IMR-90 (cell line): Measurements from ENCODE around the gene ZNF503. TPM values are rescaled to one million over a fixed set of nuclear protein-coding genes. Genes with fewer than 3 reads are reported as not detected.

ENCODE experiments used
- ATAC-seq: fragments of 200-7000 bp; cut with Tn5 transposase; 2 replicates; pipeline ENCODE4 v1.9.1; 2020; ENCODE audit warnings: low read depth, mild to moderate bottlenecking, moderate library complexity
- BruUV-seq: library from RNA; stranded (reverse); fragments of 400-500 nt; replicated peaks from 2 replicates; lab custom pipeline; 2021; lab: Mats Ljungman, UMichigan
- CTCF ChIA-PET: fragments of 300-600 bp; formaldehyde crosslinking; extraction: SDS; loops from one replicate; lab custom pipeline; 2021; ENCODE audit warnings: antibody characterized with exemption; lab: Yijun Ruan, JAX
- POLR2A ChIA-PET: fragments of 300-600 bp; sonication (Branson Sonifier 250); formaldehyde crosslinking; loops from one replicate; lab custom pipeline; 2022; ENCODE audit warnings: antibody characterized with exemption; ENCODE audit not compliant: unreplicated experiment; lab: Charles Lee
- DNase-seq: peaks from one replicate; pipeline ENCODE4 v3.0.0; 2013
- H2AFZ ChIP-seq: replicated peaks from 2 replicates; pipeline ENCODE3; 2013; ENCODE audit warnings: low read length, mild to moderate bottlenecking; ENCODE audit not compliant: poor library complexity
- H2AK5ac ChIP-seq: 2 replicates; pipeline ENCODE4 v1.6.1; 2013; ENCODE audit warnings: low read depth, low read length, inconsistent platforms
- H2AK9ac ChIP-seq: replicated peaks from 2 replicates; pipeline ENCODE3; 2013; ENCODE audit warnings: mild to moderate bottlenecking, low read depth, low read length, moderate library complexity; ENCODE audit not compliant: poor library complexity
- H2BK120ac ChIP-seq: 2 replicates; pipeline ENCODE4 v1.6.1; 2013; ENCODE audit warnings: low read depth, low read length, inconsistent platforms
- H2BK15ac ChIP-seq: 3 replicates; pipeline ENCODE4 v1.6.1; 2013; ENCODE audit warnings: low read depth, low read length, inconsistent platforms
- H2BK20ac ChIP-seq: 2 replicates; pipeline ENCODE4 v1.6.1; 2013; ENCODE audit warnings: low read depth, mild to moderate bottlenecking, inconsistent platforms, low read length, moderate library complexity
- H2BK5ac ChIP-seq: 2 replicates; pipeline ENCODE4 v1.6.1; 2013; ENCODE audit warnings: mild to moderate bottlenecking, low read depth, low read length, inconsistent platforms; ENCODE audit not compliant: poor library complexity, severe bottlenecking
- H3K14ac ChIP-seq: replicated peaks from 2 replicates; pipeline ENCODE4 v1.6.1; 2013; ENCODE audit warnings: low read depth, low read length, inconsistent platforms
- H3K18ac ChIP-seq: 2 replicates; pipeline ENCODE4 v1.6.1; 2013; ENCODE audit warnings: low read depth, low read length, control low read depth
- H3K23ac ChIP-seq: 2 replicates; pipeline ENCODE4 v1.6.1; 2013; ENCODE audit warnings: low read depth, low read length, inconsistent platforms
- H3K27ac ChIP-seq: 2 replicates; pipeline ENCODE4 v1.5.1; 2013; ENCODE audit warnings: mild to moderate bottlenecking, control low read depth, low read length; ENCODE audit not compliant: insufficient read depth
- H3K27me3 ChIP-seq: 2 replicates; pipeline ENCODE4 v1.6.1; 2013; ENCODE audit warnings: low read length; ENCODE audit not compliant: control insufficient read depth, insufficient read depth
- H3K36me3 ChIP-seq: 2 replicates; pipeline ENCODE4 v1.6.1; 2013; ENCODE audit warnings: low read length, mixed read lengths; ENCODE audit not compliant: control insufficient read depth, insufficient read depth
- H3K4ac ChIP-seq: 2 replicates; pipeline ENCODE4 v1.6.1; 2013; ENCODE audit warnings: low read depth, low read length, inconsistent platforms
- H3K4me1 ChIP-seq: 2 replicates; pipeline ENCODE4 v1.6.1; 2013; ENCODE audit warnings: low read length, mixed read lengths; ENCODE audit not compliant: control insufficient read depth, insufficient read depth
- H3K4me2 ChIP-seq: 2 replicates; pipeline ENCODE4 v1.6.1; 2013; ENCODE audit warnings: low read depth, mild to moderate bottlenecking, control low read depth, low read length, moderate library complexity
- H3K4me3 ChIP-seq: 2 replicates; pipeline ENCODE4 v1.5.1; 2013; ENCODE audit warnings: low read depth, mild to moderate bottlenecking, control low read depth, low read length, moderate library complexity; ENCODE audit not compliant: insufficient read depth
- H3K56ac ChIP-seq: 2 replicates; pipeline ENCODE4 v1.6.1; 2013; ENCODE audit warnings: low read length, inconsistent platforms; ENCODE audit not compliant: insufficient read depth; ENCODE audit errors: extremely low read depth
- H3K79me1 ChIP-seq, 2 experiments: 2 replicates each; pipeline ENCODE4 v1.6.1; 2013; ENCODE audit warnings: low read length in 2 of 2, inconsistent platforms in 1 of 2, low read depth in 1 of 2
- H3K9ac ChIP-seq: 2 replicates; pipeline ENCODE4 v1.6.1; 2013; ENCODE audit warnings: low read depth, low read length, control low read depth
- H3K9me1 ChIP-seq: 2 replicates; pipeline ENCODE4 v1.6.1; 2013; ENCODE audit warnings: low read length, inconsistent platforms; ENCODE audit not compliant: insufficient read depth
- H3K9me3 ChIP-seq: 2 replicates; pipeline ENCODE4 v1.6.1; 2013; ENCODE audit warnings: low read length; ENCODE audit not compliant: control insufficient read depth, insufficient read depth
- H4K20me1 ChIP-seq: 2 replicates; pipeline ENCODE4 v1.6.1; 2013; ENCODE audit warnings: low read length, inconsistent platforms; ENCODE audit not compliant: insufficient read depth
- H4K5ac ChIP-seq: 2 replicates; pipeline ENCODE4 v1.6.1; 2013; ENCODE audit warnings: mild to moderate bottlenecking, low read depth, low read length, control low read depth
- H4K8ac ChIP-seq, 2 experiments: 2 replicates each; pipeline ENCODE4 v1.6.1; 2013; ENCODE audit warnings: low read depth in 2 of 2, low read length in 2 of 2, control low read depth in 1 of 2, inconsistent platforms in 1 of 2
- H4K91ac ChIP-seq: 2 replicates; pipeline ENCODE4 v1.6.1; 2013; ENCODE audit warnings: low read depth, low read length, inconsistent platforms; ENCODE audit not compliant: insufficient read depth
- BHLHE40 ChIP-seq: fragments of 150-350 bp; IDR thresholded peaks from 2 replicates; pipeline ENCODE4 v1.6.1; 2016; ENCODE audit warnings: mild to moderate bottlenecking, low read depth, low read length
- CEBPB ChIP-seq: IDR thresholded peaks from 2 replicates; pipeline ENCODE4 v1.6.1; 2012; ENCODE audit warnings: low read depth, low read length, improper control_type of control experiment
- WGBS, 2 experiments: methylation state at CpG; one replicate each; pipeline versions ENCODE4 v1.1.5 to v1.1.7; 2013; ENCODE audit warnings: missing lambda C conversion rate in 2 of 2; ENCODE audit not compliant: insufficient read length in 1 of 2; ENCODE audit errors: extremely low coverage in 2 of 2; 5-methylcytosine and 5-hydroxymethylcytosine counted together
- dilution Hi-C: fragments of 300-500 bp; cut with HindIII; formaldehyde crosslinking; loops from one replicate; pipeline ENCODE4 v1.14.3; 2018; ENCODE audit warnings: low sequenced_read_pairs; ENCODE audit not compliant: unreplicated experiment
- in situ Hi-C: fragments of 300-500 bp; cut with MboI; formaldehyde crosslinking; loops from 3 replicates; pipeline ENCODE4 v1.14.3; 2019; ENCODE audit warnings: low sequenced_read_pairs, inconsistent platforms, mixed read lengths
- intact Hi-C: fragments of 100-400 bp; cut with micrococcal nuclease; formaldehyde crosslinking; loops from 2 replicates; pipeline ENCODE4 v1.10.0; 2022
- polyA plus RNA-seq, 3 experiments: library from polyadenylated mRNA; depleted of rRNA; stranded (reverse); fragments of >200 nt; gene quantifications; 2 replicates each; pipeline ENCODE4 v1.2.3, GENCODE V29; 2012; ENCODE audit warnings: low replicate concordance in 1 of 3
- total RNA-seq: library from RNA; depleted of rRNA; stranded (reverse); fragments of >200 nt; gene quantifications from 2 replicates; pipeline ENCODE4 v1.2.3, GENCODE V29; 2012

The ZNF503 gene
- total and polyA plus RNA-seq, 2 of the 4 experiments (the other 2 are of a cell fraction): 0.36 to 5.8 TPM

- BruUV-seq: no TSS peak
- Histone ChIP-seq H3K14ac (no peak overlapping the region), H3K4me3 (no peak overlapping the region), H3K79me1 (no peaks in the 10 kb centered on the region), H2AK5ac (no peak overlapping the region), H2BK20ac (no peak overlapping the region), H3K56ac (no peak overlapping the region), H4K20me1 (no peaks in the 10 kb centered on the region), H2BK15ac (no peak overlapping the region), H3K23ac (no peak overlapping the region), H3K4ac (no peak overlapping the region), H4K5ac (no peak overlapping the region), H4K8ac (no peak overlapping the region), H3K9me3 (no peaks in the 10 kb centered on the region), H4K91ac (no peak overlapping the region), H2AFZ (no peak overlapping the region), H3K27ac (no peak overlapping the region), H3K9ac (no peak overlapping the region), H3K27me3 (peaks cover 7% of the 10 kb centered on the region), H3K4me2 (no peak overlapping the region), H2BK120ac (no peak overlapping the region), H3K18ac (no peak overlapping the region), H2BK5ac (no peak overlapping the region), H3K9me1 (no peaks in the 10 kb centered on the region), H3K36me3 (no peaks in the 10 kb centered on the region), H3K4me1 (no peaks in the 10 kb centered on the region), H2AK9ac (no peak overlapping the region)
- ChIA-PET CTCF (interaction anchor here (0.6 kb wide), 1 partner anchor 90 kb away, joined by 3 read pairs; no protein-coding TSS in a partner anchor), POLR2A (no interaction called here)
- dilution Hi-C loops (no loop called here), in situ Hi-C loops (no loop called here), intact Hi-C loops (no loop called here)
- ATAC-seq: no peak
- no peak for DNase-seq
- TF ChIP-seq BHLHE40: no peak
- peak; percentile 69; the same call in 1 of the 2 replicates for TF ChIP-seq CEBPB
- 100% methylated on average over 1 of the region's 18 CpGs; no CpG with 5 or more reads in 1 of the 2 experiments for WGBS, 2 experiments
Observed at GRCh38 chr10:75450644-75451640, 49.4 kb upstream of the ZNF503 start.
